K562 (cell line): ENCODE results near the gene TUT4. TPM values are rescaled to one million over a fixed set of nuclear protein-coding genes. Genes with fewer than 3 reads are reported as not detected.

Experiments used
- ARID1B ChIP-seq: fragments of 450-650 bp; IDR thresholded peaks from 2 replicates; pipeline ENCODE4 v1.6.1; 2016; ENCODE audit warnings: antibody characterized with exemption, mild to moderate bottlenecking, inconsistent platforms
- ATF1 ChIP-seq, 2 experiments: fragments of 450-650 bp in 1 of 2; IDR thresholded peaks; 2 replicates each; pipeline ENCODE4 v1.6.1; 2016; ENCODE audit warnings: missing compliant biosample characterization in 1 of 2, missing genetic modification characterization in 1 of 2
- ATF7 ChIP-seq: fragments of 450-650 bp; IDR thresholded peaks from 2 replicates; pipeline ENCODE4 v1.7.1; 2014; ENCODE audit warnings: mild to moderate bottlenecking, moderate library complexity
- CREB1 ChIP-seq, 2 experiments: sonication (generic) in 1 of 2; formaldehyde crosslinking in 1 of 2; IDR thresholded peaks; 2 replicates each; pipeline versions ENCODE4 v1.6.1 to v1.8.0; 2012 to 2022; ENCODE audit warnings: inconsistent platforms in 1 of 2, mild to moderate bottlenecking in 1 of 2, missing genetic modification reagents in 1 of 2, moderate library complexity in 1 of 2
- FOXM1 ChIP-seq, 2 experiments: fragments of 450-650 bp in 1 of 2; sonication (generic) in 1 of 2; formaldehyde crosslinking in 1 of 2; IDR thresholded peaks; 2 replicates each; pipeline versions ENCODE4 v1.6.1 to v1.9.0; 2017 to 2022; ENCODE audit warnings: low read depth in 2 of 2, mild to moderate bottlenecking in 2 of 2, missing genetic modification reagents in 1 of 2, moderate library complexity in 1 of 2
- GTF3C2 ChIP-seq: IDR thresholded peaks from 3 replicates; pipeline ENCODE4 v1.6.1; 2011; ENCODE audit warnings: borderline replicate concordance, mild to moderate bottlenecking, moderate library complexity; ENCODE audit not compliant: insufficient read length; ENCODE audit errors: extremely low read depth
- HDAC1 ChIP-seq, 2 experiments: fragments of 450-650 bp; IDR thresholded peaks; 2 replicates each; pipeline ENCODE4 v1.6.1; 2016 to 2017; ENCODE audit warnings: inconsistent platforms in 1 of 2, mild to moderate bottlenecking in 1 of 2, moderate library complexity in 1 of 2
- HDAC2 ChIP-seq: fragments of 450-650 bp; IDR thresholded peaks from 2 replicates; pipeline ENCODE4 v1.6.1; 2016; ENCODE audit warnings: mild to moderate bottlenecking
- JUN ChIP-seq, 2 experiments: sonication (generic) in 1 of 2; formaldehyde crosslinking in 1 of 2; IDR thresholded peaks; 2 replicates each; pipeline versions ENCODE4 v1.6.1 to v1.8.0; 2012 to 2022; ENCODE audit warnings: borderline replicate concordance in 2 of 2, mild to moderate bottlenecking in 2 of 2, improper control_type of control experiment in 1 of 2, low read depth in 1 of 2, low read length in 1 of 2, missing genetic modification reagents in 1 of 2
- NCOA2 ChIP-seq, 2 experiments: fragments of 450-650 bp; IDR thresholded peaks; 2 replicates each; pipeline ENCODE4 v1.6.1; 2018; ENCODE audit warnings: mild to moderate bottlenecking in 2 of 2, moderate library complexity in 1 of 2; ENCODE audit not compliant: partially characterized antibody in 2 of 2
- NRF1 ChIP-seq, 2 experiments: fragments of 450-650 bp; IDR thresholded peaks in 1 of 2; conservative IDR thresholded peaks in 1 of 2; 2 replicates each; pipeline ENCODE4 v1.6.1; 2014; ENCODE audit warnings: mild to moderate bottlenecking in 2 of 2
- PBX2 ChIP-seq, 2 experiments: IDR thresholded peaks in 1 of 2; conservative IDR thresholded peaks in 1 of 2; 2 replicates each; pipeline ENCODE4 v1.6.1; 2016; ENCODE audit warnings: low read depth in 2 of 2, mild to moderate bottlenecking in 1 of 2, missing compliant biosample characterization in 1 of 2, missing genetic modification characterization in 1 of 2, moderate library complexity in 1 of 2
- RBM15 ChIP-seq: fragments of 200-400 bp; formaldehyde crosslinking; IDR thresholded peaks from 2 replicates; pipeline ENCODE4 v1.6.1; 2018; ENCODE audit warnings: mild to moderate bottlenecking, low read length, moderate library complexity; ENCODE audit not compliant: insufficient read depth
- SOX6 ChIP-seq: fragments of 450-650 bp; IDR thresholded peaks from 2 replicates; pipeline ENCODE4 v1.6.1; 2014; ENCODE audit warnings: mild to moderate bottlenecking
- ZNF263 ChIP-seq: sonication (generic); formaldehyde crosslinking; IDR thresholded peaks from 2 replicates; pipeline ENCODE4 v1.8.0; 2022; ENCODE audit warnings: mild to moderate bottlenecking, missing genetic modification reagents, borderline replicate concordance
- ZNF584 ChIP-seq: fragments of 200-800 bp; sonication (Bioruptor generic); IDR thresholded peaks from 2 replicates; pipeline ENCODE4 v1.6.1; 2016; ENCODE audit warnings: low read depth, mild to moderate bottlenecking, missing genetic modification characterization, missing compliant biosample characterization
- polyA plus RNA-seq, 8 experiments: library from polyadenylated mRNA; depleted of rRNA in 4 of 8; stranded (reverse) in 5 of 8; unstranded in 3 of 8; fragments of >200 nt; fragmentation: Nextera tagmentation in 2 of 8; fragmentation: Illumina TruSeq in 1 of 8; extraction: Ambion mirVana in 2 of 8; extraction: Trizol in 1 of 8; gene quantifications; 2 replicates each; pipeline versions ENCODE4 v1.2.1 to v1.2.3, GENCODE V29; 2011 to 2014; ENCODE audit warnings: inconsistent platforms in 1 of 8, missing spikeins in 1 of 8
- total RNA-seq, 7 experiments: library from RNA; depleted of rRNA in 6 of 7; stranded (reverse); fragments of >200 nt in 6 of 7; fragmentation: Illumina TruSeq in 2 of 7; extraction: Trizol in 2 of 7; gene quantifications; 2 replicates each; pipeline versions ENCODE4 v1.2.1 to v1.2.3, GENCODE V29; 2011 to 2021; ENCODE audit warnings: low replicate concordance in 1 of 7
- TF ChIP-seq, protein P1 (sequence below), 2 experiments: fragments of 450-650 bp in 1 of 2; sonication (generic) in 1 of 2; formaldehyde crosslinking in 1 of 2; IDR thresholded peaks in 1 of 2; conservative IDR thresholded peaks in 1 of 2; 2 replicates each; pipeline versions ENCODE4 v1.6.1 to v1.8.1; 2016 to 2023; ENCODE audit warnings: mild to moderate bottlenecking in 2 of 2, moderate library complexity in 2 of 2, inconsistent platforms in 1 of 2, missing genetic modification reagents in 1 of 2

TUT4 gene
- total and polyA plus RNA-seq, 9 of the 15 experiments (the other 6 are each of a cell fraction or from before 2014, with no cell fraction given), result 15.8 to 53.5 (median 36.7) TPM

GRCh38 chr1:52574594-52574993 is 21.7 kb upstream of the TUT4 start (continued):
- 0 out of 2 replicates have a peak, but pooled peaks have one; percentile 33 for TF ChIP-seq ATF7
- TF ChIP-seq, protein P1, sequence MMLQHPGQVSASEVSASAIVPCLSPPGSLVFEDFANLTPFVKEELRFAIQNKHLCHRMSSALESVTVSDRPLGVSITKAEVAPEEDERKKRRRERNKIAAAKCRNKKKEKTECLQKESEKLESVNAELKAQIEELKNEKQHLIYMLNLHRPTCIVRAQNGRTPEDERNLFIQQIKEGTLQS (IDR thresholded peaks at IDR 0.05), result peak; percentile 87
- TF ChIP-seq, protein P1 (CRISPR knock-in tag; conservative IDR thresholded peaks at IDR 0.05), result no peak
- 0 out of 2 replicates have a peak, but pooled peaks have one; percentile 37 for TF ChIP-seq ZNF584
- no peak for TF ChIP-seq RBM15
- peak; percentile 69 for TF ChIP-seq ARID1B
- TF ChIP-seq JUN (IDR thresholded peaks at IDR 0.05; ENCODE audit: borderline replicate concordance, low read depth, low read length), result peak; percentile 85
- no peak for TF ChIP-seq JUN (CRISPR knock-in tag; IDR thresholded peaks at IDR 0.05; ENCODE audit: borderline replicate concordance)
- peak; percentile 44; the same call in 1 of the 2 replicates for TF ChIP-seq ZNF263 (CRISPR knock-in tag)
- no peak for TF ChIP-seq CREB1 (IDR thresholded peaks at IDR 0.05)
- 0 out of 2 replicates have a peak, but pooled peaks have one; percentile 33 for TF ChIP-seq CREB1 (CRISPR knock-in tag; IDR thresholded peaks at IDR 0.05)
- peak in 1 of 2 experiments; percentile 47; a peak in 1 of 4 replicates for TF ChIP-seq HDAC1 (IDR thresholded peaks at IDR 0.05)
- peak; percentile 89 for TF ChIP-seq SOX6
- 0 out of 4 replicates have a peak, but pooled peaks of 1 of the 2 experiments have one; percentile 14 for TF ChIP-seq NRF1 (conservative IDR thresholded peaks at IDR 0.05 in 1 of 2, IDR thresholded peaks at IDR 0.05 in 1 of 2)
- TF ChIP-seq ATF1 (CRISPR knock-in tag; IDR thresholded peaks at IDR 0.05), result no peak
- TF ChIP-seq ATF1 (tag; IDR thresholded peaks at IDR 0.05), result 0 out of 2 replicates have a peak, but pooled peaks have one; percentile 22
- 0 out of 2 replicates have a peak, but pooled peaks have one; percentile 29 for TF ChIP-seq HDAC2
- no peak for TF ChIP-seq PBX2 (CRISPR knock-in tag; IDR thresholded peaks at IDR 0.05; ENCODE audit: low read depth)
- TF ChIP-seq PBX2 (tag; conservative IDR thresholded peaks at IDR 0.05; ENCODE audit: low read depth), result no peak
- 0 out of 2 replicates have a peak, but pooled peaks have one; percentile 13 for TF ChIP-seq FOXM1 (IDR thresholded peaks at IDR 0.05; ENCODE audit: low read depth)
- no peak for TF ChIP-seq FOXM1 (CRISPR knock-in tag; IDR thresholded peaks at IDR 0.05; ENCODE audit: low read depth)
- TF ChIP-seq NCOA2 (IDR thresholded peaks at IDR 0.05; ENCODE audit: partially characterized antibody in 2 of 2), result no peak
- TF ChIP-seq GTF3C2, result no peak
